Neuronal stem cell (in vitro differentiated cells): ENCODE measurements around the gene KCNH3.

Experiments used
- DNase-seq: peaks from one replicate; pipeline ENCODE4 v3.0.0-alpha.2; 2013; ENCODE audit warnings: low spot score
- H2AFZ ChIP-seq: one replicate; pipeline ENCODE4 v1.6.1; 2013; ENCODE audit warnings: mild to moderate bottlenecking, low read length, inconsistent platforms
- H2AK5ac ChIP-seq: 2 replicates; pipeline ENCODE4 v1.6.1; 2013; ENCODE audit warnings: low read depth, mild to moderate bottlenecking, inconsistent platforms, low read length, moderate library complexity, mixed read lengths
- H2BK120ac ChIP-seq: 2 replicates; pipeline ENCODE4 v1.6.1; 2013; ENCODE audit warnings: low read depth, mild to moderate bottlenecking, inconsistent platforms, low read length, moderate library complexity, mixed read lengths
- H2BK12ac ChIP-seq: one replicate; pipeline ENCODE4 v1.6.1; 2013; ENCODE audit warnings: low read length, inconsistent platforms
- H2BK15ac ChIP-seq: 2 replicates; pipeline ENCODE4 v1.6.1; 2013; ENCODE audit warnings: mild to moderate bottlenecking, low read length, inconsistent platforms, mixed read lengths
- H2BK5ac ChIP-seq: one replicate; pipeline ENCODE4 v1.6.1; 2013; ENCODE audit warnings: inconsistent platforms, mild to moderate bottlenecking, low read length, moderate library complexity
- H3K14ac ChIP-seq: one replicate; pipeline ENCODE4 v1.6.1; 2013; ENCODE audit warnings: low read length, inconsistent platforms
- H3K18ac ChIP-seq: 2 replicates; pipeline ENCODE4 v1.6.1; 2013; ENCODE audit warnings: low read length, inconsistent platforms
- H3K23ac ChIP-seq: 2 replicates; pipeline ENCODE4 v1.6.1; 2013; ENCODE audit warnings: low read depth, mild to moderate bottlenecking, mixed read lengths, low read length, inconsistent platforms; ENCODE audit not compliant: poor library complexity
- H3K27ac ChIP-seq: replicated peaks from 3 replicates; pipeline ENCODE4 v1.5.1; 2013; ENCODE audit warnings: low read length, inconsistent platforms
- H3K27me3 ChIP-seq, 3 experiments: 2 replicates each; pipeline ENCODE4 v1.6.1; 2013; ENCODE audit warnings: low read length in 3 of 3, mild to moderate bottlenecking in 2 of 3, inconsistent platforms in 1 of 3, low read depth in 1 of 3, mixed read lengths in 1 of 3, moderate library complexity in 1 of 3; ENCODE audit not compliant: control insufficient read depth in 3 of 3, insufficient read depth in 3 of 3
- H3K36me3 ChIP-seq, 2 donors: replicated peaks in 1 of 2; 2 replicates each; pipeline ENCODE4 v1.6.1; 2013; ENCODE audit warnings: low read length in 2 of 2; ENCODE audit not compliant: control insufficient read depth in 2 of 2, insufficient read depth in 2 of 2
- H3K4ac ChIP-seq: 2 replicates; pipeline ENCODE4 v1.6.1; 2013; ENCODE audit warnings: inconsistent platforms, mild to moderate bottlenecking, low read length, moderate library complexity
- H3K4me1 ChIP-seq, 2 donors: 1 replicate in 1 of 2; 2 replicates in 1 of 2; pipeline ENCODE4 v1.6.1; 2013; ENCODE audit warnings: low read length in 2 of 2, low read depth in 1 of 2; ENCODE audit not compliant: control insufficient read depth in 2 of 2, insufficient read depth in 1 of 2
- H3K4me2 ChIP-seq: one replicate; pipeline ENCODE4 v1.6.1; 2013; ENCODE audit warnings: mild to moderate bottlenecking, low read length, inconsistent platforms; ENCODE audit not compliant: insufficient read depth, poor library complexity, severe bottlenecking
- H3K4me3 ChIP-seq, 2 donors: 2 replicates each; pipeline ENCODE4 v1.5.1; 2013; ENCODE audit warnings: low read length in 2 of 2, mild to moderate bottlenecking in 2 of 2, inconsistent platforms in 1 of 2, moderate library complexity in 1 of 2
- H3K79me1 ChIP-seq: one replicate; pipeline ENCODE4 v1.6.1; 2013; ENCODE audit warnings: low read depth, mild to moderate bottlenecking, inconsistent platforms, low read length, moderate library complexity
- H3K9ac ChIP-seq: one replicate; pipeline ENCODE4 v1.6.1; 2013; ENCODE audit warnings: mild to moderate bottlenecking, low read depth, low read length, inconsistent platforms; ENCODE audit not compliant: poor library complexity
- H3K9me3 ChIP-seq, 2 donors: replicated peaks in 1 of 2; 2 replicates each; pipeline versions ENCODE3 to v1.6.1; 2013; ENCODE audit warnings: low read length in 2 of 2, mild to moderate bottlenecking in 2 of 2, inconsistent platforms in 1 of 2, low read depth in 1 of 2, mixed read lengths in 1 of 2, moderate library complexity in 1 of 2; ENCODE audit not compliant: control insufficient read depth in 2 of 2, insufficient read depth in 1 of 2
- H4K8ac ChIP-seq: one replicate; pipeline ENCODE4 v1.6.1; 2013; ENCODE audit warnings: low read depth, mild to moderate bottlenecking, inconsistent platforms, low read length, moderate library complexity
- H4K91ac ChIP-seq: one replicate; pipeline ENCODE4 v1.6.1; 2013; ENCODE audit warnings: low read length, low read depth, mild to moderate bottlenecking, inconsistent platforms; ENCODE audit not compliant: poor library complexity
- WGBS, 2 donors: extraction: QIAGEN DNeasy Blood & Tissue Kit; methylation state at CpG; one replicate each; pipeline ENCODE4 v1.1.7; 2013; ENCODE audit warnings: missing lambda C conversion rate in 2 of 2, mixed read lengths in 1 of 2; ENCODE audit not compliant: insufficient read length in 2 of 2, insufficient replicate concordance in 1 of 2; ENCODE audit errors: extremely low coverage in 2 of 2; 5-methylcytosine and 5-hydroxymethylcytosine counted together

Gene KCNH3

DNA sequence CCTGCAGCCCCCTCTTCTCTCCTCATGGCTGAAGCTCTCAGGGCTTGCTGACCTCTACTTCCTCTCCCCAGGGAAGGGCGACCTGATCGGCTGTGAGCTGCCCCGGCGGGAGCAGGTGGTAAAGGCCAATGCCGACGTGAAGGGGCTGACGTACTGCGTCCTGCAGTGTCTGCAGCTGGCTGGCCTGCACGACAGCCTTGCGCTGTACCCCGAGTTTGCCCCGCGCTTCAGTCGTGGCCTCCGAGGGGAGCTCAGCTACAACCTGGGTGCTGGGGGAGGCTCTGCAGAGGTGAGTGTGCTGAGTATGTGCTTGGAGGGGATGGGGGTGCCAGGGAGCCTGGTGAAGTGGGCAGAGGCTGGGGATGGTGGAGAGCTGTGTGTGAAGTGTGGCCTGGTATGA, 15.4 kb downstream of the KCNH3 start:
- Histone ChIP-seq H3K36me3 (peaks cover 32% of the 10 kb centered on the region in 2 donors), H2BK120ac (peak overlapping the region; percentile 54), H3K9me3 (no peaks in the 10 kb centered on the region), H3K27me3 (peaks cover 0 to 34% (median 5%) of the 10 kb centered on the region in 3 experiments), H3K9ac (no peak overlapping the region), H2BK5ac (peak overlapping the region; percentile 35), H3K4me3 (no peak overlapping the region), H3K27ac (no peak overlapping the region), H3K4me2 (no peak overlapping the region), H3K79me1 (peaks cover 2% of the 10 kb centered on the region), H2AFZ (peak overlapping the region; percentile 72), H3K4ac (peak overlapping the region; percentile 85), H2BK12ac (peak overlapping the region; percentile 86), H4K91ac (no peak overlapping the region), H3K4me1 (peaks cover 4 to 10% of the 10 kb centered on the region in 2 donors), H3K14ac (peak overlapping the region; percentile 5), H3K23ac (peak overlapping the region; percentile 92), H2BK15ac (peak overlapping the region; percentile 49), H2AK5ac (peak overlapping the region; percentile 77), H4K8ac (no peak overlapping the region), H3K18ac (no peak overlapping the region)
- no CpG with 5 or more reads among the region's 15 CpGs for WGBS, 2 donors
- DNase-seq: no peak

DNA sequence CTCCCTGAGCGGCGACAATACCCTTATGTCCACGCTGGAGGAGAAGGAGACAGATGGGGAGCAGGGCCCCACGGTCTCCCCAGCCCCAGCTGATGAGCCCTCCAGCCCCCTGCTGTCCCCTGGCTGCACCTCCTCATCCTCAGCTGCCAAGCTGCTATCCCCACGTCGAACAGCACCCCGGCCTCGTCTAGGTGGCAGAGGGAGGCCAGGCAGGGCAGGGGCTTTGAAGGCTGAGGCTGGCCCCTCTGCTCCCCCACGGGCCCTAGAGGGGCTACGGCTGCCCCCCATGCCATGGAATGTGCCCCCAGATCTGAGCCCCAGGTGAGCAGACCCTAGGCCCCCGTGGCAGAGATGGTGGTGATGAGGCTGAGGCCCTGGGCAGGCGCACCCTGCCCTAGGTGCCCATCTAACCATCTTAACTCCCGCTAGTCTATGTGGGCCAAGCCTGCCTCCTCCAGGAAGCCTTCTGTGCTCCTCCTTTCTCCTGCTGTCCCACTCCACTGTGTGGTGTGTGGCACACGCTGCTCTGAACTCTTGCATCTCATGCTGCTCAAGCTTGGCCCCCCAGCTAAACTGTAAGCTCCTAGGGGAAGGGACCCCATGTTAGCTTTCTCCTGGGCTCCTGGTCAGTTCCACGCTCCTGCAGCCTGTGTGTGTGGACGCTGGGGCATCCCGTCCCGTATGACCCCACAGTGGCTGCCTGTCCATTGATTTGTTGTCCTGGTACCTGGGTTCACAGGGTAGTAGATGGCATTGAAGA, 17.0 kb downstream of the KCNH3 start:
- Histone ChIP-seq H3K4me3 (no peak overlapping the region), H2AK5ac (no peak overlapping the region), H3K4ac (no peak overlapping the region), H3K9me3 (no peaks in the 10 kb centered on the region), H3K27me3 (peaks cover 0 to 19% (median 0%) of the 10 kb centered on the region in 3 experiments), H2BK12ac (no peak overlapping the region), H2AFZ (no peak overlapping the region), H3K18ac (peak overlapping the region; percentile 60), H3K27ac (no peak overlapping the region), H2BK15ac (no peak overlapping the region), H3K4me1 (peaks cover 0 to 4% of the 10 kb centered on the region in 2 donors), H3K4me2 (no peak overlapping the region), H3K79me1 (peaks cover 6% of the 10 kb centered on the region), H2BK120ac (no peak overlapping the region), H4K91ac (no peak overlapping the region), H3K14ac (peak overlapping the region; percentile 57), H3K9ac (no peak overlapping the region), H4K8ac (no peak overlapping the region), H3K23ac (peak overlapping the region; percentile 48), H3K36me3 (peaks cover 46 to 47% of the 10 kb centered on the region in 2 donors), H2BK5ac (peak overlapping the region; percentile 18)
- no CpG with 5 or more reads among the region's 18 CpGs for WGBS, 2 donors
- no peak for DNase-seq

DNA sequence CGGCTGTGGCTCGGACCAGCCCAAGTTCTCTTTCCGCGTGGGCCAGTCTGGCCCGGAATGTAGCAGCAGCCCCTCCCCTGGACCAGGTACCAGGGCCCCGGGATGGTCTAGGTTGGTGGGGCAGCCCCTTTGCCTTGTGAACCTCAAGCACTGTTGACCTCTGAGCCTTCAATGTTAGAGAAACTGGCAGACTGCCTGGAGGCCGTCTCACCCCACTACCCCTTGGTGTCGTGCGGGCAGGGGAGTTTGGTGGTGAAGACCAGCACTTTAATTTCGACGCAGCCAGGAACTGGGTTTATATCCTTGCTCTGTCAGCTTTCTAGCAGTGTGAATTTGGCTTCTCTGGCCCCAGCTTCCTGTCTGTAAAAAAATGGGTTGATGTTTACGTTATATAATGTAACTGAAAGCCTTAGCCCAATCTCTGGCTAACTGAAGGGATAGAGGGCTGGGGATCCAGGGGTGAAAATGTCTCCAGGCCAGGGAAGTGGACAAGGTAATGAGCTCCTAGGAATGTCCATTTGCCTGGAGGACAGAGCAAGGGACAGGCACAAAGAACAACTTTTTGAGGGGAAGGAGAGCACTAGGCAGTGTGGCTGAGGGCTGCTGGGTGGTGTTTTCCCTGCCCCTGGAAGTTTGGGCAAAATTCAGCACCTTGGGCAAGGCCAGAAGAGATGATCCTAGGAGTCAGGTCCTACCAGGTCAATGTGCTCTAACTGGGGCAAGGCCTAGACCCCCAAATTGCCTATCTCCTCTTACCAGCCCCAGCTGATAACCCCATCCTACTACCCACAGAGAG, 17.8 kb downstream of the KCNH3 start:
- Histone ChIP-seq H3K4ac (no peak overlapping the region), H3K9me3 (no peaks in the 10 kb centered on the region), H4K91ac (no peak overlapping the region), H2BK15ac (no peak overlapping the region), H3K23ac (no peak overlapping the region), H2BK120ac (no peak overlapping the region), H3K9ac (no peak overlapping the region), H4K8ac (no peak overlapping the region), H3K27ac (no peak overlapping the region), H2BK12ac (no peak overlapping the region), H3K27me3 (peaks cover 0 to 15% (median 0%) of the 10 kb centered on the region in 3 experiments), H2BK5ac (peak overlapping the region; percentile 18), H2AFZ (no peak overlapping the region), H3K14ac (peak overlapping the region; percentile 57), H3K79me1 (peaks cover 6% of the 10 kb centered on the region), H3K18ac (no peak overlapping the region), H2AK5ac (no peak overlapping the region), H3K4me3 (no peak overlapping the region), H3K36me3 (peaks cover 50 to 55% of the 10 kb centered on the region in 2 donors), H3K4me1 (peaks cover 0 to 4% of the 10 kb centered on the region in 2 donors), H3K4me2 (no peak overlapping the region)
- DNase-seq: no peak
- no CpG with 5 or more reads among the region's 12 CpGs for WGBS, 2 donors
